Hepatocyte (in vitro differentiated cells): ENCODE measurements around the gene ELOA. TPM values are rescaled to one million over a fixed set of nuclear protein-coding genes. Genes with fewer than 3 reads are reported as not detected.

Experiments
- DNase-seq: peaks from one replicate; pipeline ENCODE4 v3.0.0-alpha.2; 2016; ENCODE audit warnings: low spot score
- H2AFZ ChIP-seq: fragments of 200-600 bp; sonication (generic); 2 replicates; pipeline ENCODE4 v1.6.0; 2016; ENCODE audit warnings: antibody characterized with exemption, mild to moderate bottlenecking
- H3K27ac ChIP-seq: fragments of 200-600 bp; sonication (generic); 2 replicates; pipeline ENCODE4 v1.5.1; 2016; ENCODE audit warnings: mild to moderate bottlenecking
- H3K27me3 ChIP-seq: fragments of 200-600 bp; sonication (generic); 2 replicates; pipeline ENCODE4 v1.6.1; 2016
- H3K36me3 ChIP-seq: fragments of 200-600 bp; sonication (generic); replicated peaks from 2 replicates; pipeline ENCODE4 v1.5.1; 2016; ENCODE audit warnings: low read depth; ENCODE audit not compliant: insufficient read depth
- H3K4me1 ChIP-seq: fragments of 200-600 bp; sonication (generic); 2 replicates; pipeline ENCODE4 v1.5.1; 2016; ENCODE audit warnings: mild to moderate bottlenecking, moderate library complexity; ENCODE audit not compliant: insufficient read depth
- H3K4me2 ChIP-seq: fragments of 200-600 bp; sonication (generic); 2 replicates; pipeline ENCODE4 v1.6.0; 2016
- H3K4me3 ChIP-seq: fragments of 200-600 bp; sonication (generic); 2 replicates; pipeline ENCODE4 v1.5.1; 2016; ENCODE audit warnings: mild to moderate bottlenecking
- H3K79me2 ChIP-seq: fragments of 200-600 bp; sonication (generic); 2 replicates; pipeline ENCODE4 v1.6.0; 2017; ENCODE audit warnings: mild to moderate bottlenecking
- H3K9me2 ChIP-seq: fragments of 200-600 bp; sonication (generic); replicated peaks from 2 replicates; pipeline ENCODE4 v1.6.0; 2017; ENCODE audit warnings: mild to moderate bottlenecking; ENCODE audit not compliant: insufficient read depth
- H3K9me3 ChIP-seq: fragments of 200-600 bp; sonication (generic); 2 replicates; pipeline ENCODE4 v1.5.1; 2016; ENCODE audit warnings: low read depth, mild to moderate bottlenecking
- H4K20me1 ChIP-seq: fragments of 200-600 bp; sonication (generic); 2 replicates; pipeline ENCODE4 v1.6.0; 2016; ENCODE audit warnings: mild to moderate bottlenecking; ENCODE audit not compliant: insufficient read depth, poor library complexity, severe bottlenecking
- EZH2 ChIP-seq: fragments of 200-600 bp; sonication (generic); IDR thresholded peaks from 2 replicates; pipeline ENCODE4 v1.6.1; 2016; ENCODE audit warnings: antibody characterized with exemption, mild to moderate bottlenecking, borderline replicate concordance
- EZH2phosphoT487 ChIP-seq: fragments of 200-600 bp; sonication (generic); IDR thresholded peaks from one replicate; pipeline ENCODE4 v1.6.1; 2018; ENCODE audit warnings: antibody characterized with exemption, mild to moderate bottlenecking, low read depth, moderate library complexity; ENCODE audit not compliant: unreplicated experiment, severe bottlenecking
- WGBS: methylation state at CpG from one replicate; pipeline ENCODE4 v1.1.6; 2016; ENCODE audit warnings: low lambda C conversion rate; ENCODE audit errors: missing lambda C conversion rate; 5-methylcytosine and 5-hydroxymethylcytosine counted together
- polyA plus RNA-seq: library from polyadenylated mRNA; unstranded; fragments of >200 nt; fragmentation: Nextera tagmentation; extraction: Ambion mirVana; gene quantifications from 2 replicates; pipeline ENCODE4 v1.2.1, GENCODE V29; 2016
- total RNA-seq: library from RNA; depleted of rRNA; stranded (reverse); fragments of >200 nt; gene quantifications from 2 replicates; pipeline ENCODE4 v1.2.3, GENCODE V29; 2014
- TF ChIP-seq, protein P1 (sequence below): fragments of 200-600 bp; sonication (generic); IDR thresholded peaks from 2 replicates; pipeline ENCODE4 v1.5.1; 2016; ENCODE audit warnings: antibody characterized with exemption, mild to moderate bottlenecking; ENCODE audit not compliant: poor library complexity

ELOA gene
- total and polyA plus RNA-seq, 2 experiments from 2014 or later: 25.6 to 26.0 TPM

DNA sequence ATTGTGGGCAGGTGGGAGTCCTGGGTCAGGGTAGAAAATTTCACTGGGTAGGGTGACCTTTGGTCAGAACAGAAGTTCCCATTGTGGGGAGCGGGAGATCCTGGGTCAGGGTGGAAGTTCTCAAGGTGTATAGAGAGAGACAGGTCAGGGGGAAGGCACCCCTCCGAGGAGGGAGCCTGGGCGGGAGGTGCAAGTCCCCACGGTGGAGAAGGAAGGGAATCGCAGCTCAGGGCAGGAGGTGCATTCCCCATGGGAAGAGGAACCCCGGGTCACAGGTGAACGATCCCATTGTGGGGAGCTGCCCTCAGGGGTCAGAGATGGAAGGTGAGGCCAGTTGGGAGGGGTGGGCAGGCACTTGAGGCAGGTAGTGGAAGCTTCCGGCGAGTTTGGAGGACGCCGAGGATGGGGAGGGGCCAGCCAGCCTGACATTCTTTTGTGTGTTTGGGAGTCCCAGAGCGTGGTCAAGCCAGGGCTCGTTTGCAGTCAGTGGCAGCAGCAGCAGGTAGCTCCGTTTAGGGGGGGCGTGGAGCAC lies 48.3 kb downstream of the ELOA start:
- H3K4me3 ChIP-seq: peak overlapping the region; percentile 61
- no peaks in the 10 kb centered on the region for H3K9me2 ChIP-seq
- TF ChIP-seq EZH2phosphoT487 (no peak), EZH2 (no peak)
- TF ChIP-seq, protein P1, sequence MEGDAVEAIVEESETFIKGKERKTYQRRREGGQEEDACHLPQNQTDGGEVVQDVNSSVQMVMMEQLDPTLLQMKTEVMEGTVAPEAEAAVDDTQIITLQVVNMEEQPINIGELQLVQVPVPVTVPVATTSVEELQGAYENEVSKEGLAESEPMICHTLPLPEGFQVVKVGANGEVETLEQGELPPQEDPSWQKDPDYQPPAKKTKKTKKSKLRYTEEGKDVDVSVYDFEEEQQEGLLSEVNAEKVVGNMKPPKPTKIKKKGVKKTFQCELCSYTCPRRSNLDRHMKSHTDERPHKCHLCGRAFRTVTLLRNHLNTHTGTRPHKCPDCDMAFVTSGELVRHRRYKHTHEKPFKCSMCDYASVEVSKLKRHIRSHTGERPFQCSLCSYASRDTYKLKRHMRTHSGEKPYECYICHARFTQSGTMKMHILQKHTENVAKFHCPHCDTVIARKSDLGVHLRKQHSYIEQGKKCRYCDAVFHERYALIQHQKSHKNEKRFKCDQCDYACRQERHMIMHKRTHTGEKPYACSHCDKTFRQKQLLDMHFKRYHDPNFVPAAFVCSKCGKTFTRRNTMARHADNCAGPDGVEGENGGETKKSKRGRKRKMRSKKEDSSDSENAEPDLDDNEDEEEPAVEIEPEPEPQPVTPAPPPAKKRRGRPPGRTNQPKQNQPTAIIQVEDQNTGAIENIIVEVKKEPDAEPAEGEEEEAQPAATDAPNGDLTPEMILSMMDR: no peak
- H2AFZ ChIP-seq: peak overlapping the region; percentile 5
- H3K27me3 ChIP-seq: no peaks in the 10 kb centered on the region
- DNase-seq: peak; percentile 49
- peak overlapping the region; percentile 72 for H3K27ac ChIP-seq
- H4K20me1 ChIP-seq: no peaks in the 10 kb centered on the region
- 3% methylated on average over 12 of the region's 15 CpGs for WGBS
- peaks cover 27% of the 10 kb centered on the region for H3K79me2 ChIP-seq
- H3K4me2 ChIP-seq: peak overlapping the region; percentile 82
- H3K9me3 ChIP-seq: no peaks in the 10 kb centered on the region
- H3K36me3 ChIP-seq: no peaks in the 10 kb centered on the region
- peaks cover 11% of the 10 kb centered on the region for H3K4me1 ChIP-seq

DNA sequence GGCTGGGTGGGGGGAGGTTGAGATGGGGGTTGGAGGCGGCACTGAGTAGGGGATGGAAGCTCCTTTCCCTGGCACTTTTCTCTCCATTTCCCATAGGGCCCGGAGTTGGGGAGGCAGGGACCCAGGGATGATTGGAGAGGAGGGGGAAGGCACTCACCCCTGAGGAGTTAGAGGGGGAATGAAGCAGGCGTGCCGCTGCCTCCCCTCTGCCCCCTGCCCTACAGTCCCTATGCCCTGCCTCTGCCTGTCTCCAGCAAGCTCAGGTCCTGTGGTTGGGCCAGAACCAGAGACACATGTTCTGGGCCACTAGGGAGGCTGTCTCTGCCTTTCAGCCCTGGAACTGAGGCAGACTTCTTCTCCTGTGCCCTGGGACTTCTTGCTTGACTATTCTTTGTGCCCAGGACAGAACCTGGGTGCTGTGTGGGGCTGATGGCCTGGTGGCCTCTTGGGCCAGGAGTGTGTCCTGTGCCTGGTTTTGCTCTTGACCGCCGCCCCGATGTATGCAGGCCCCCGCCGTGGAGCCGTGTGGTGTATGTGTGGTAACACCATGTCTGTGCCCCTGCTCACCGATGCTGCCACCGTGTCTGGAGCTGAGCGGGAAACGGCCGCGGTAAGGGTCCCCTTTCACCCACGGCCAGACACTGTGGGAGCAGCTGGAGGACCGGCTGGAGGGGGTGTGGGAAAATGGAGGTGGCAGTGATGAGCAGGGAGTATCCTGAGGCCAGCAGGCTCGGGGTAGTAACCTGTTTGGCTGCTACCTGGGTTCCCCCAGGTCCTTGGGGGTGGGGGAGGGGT lies 49.1 kb downstream of the ELOA start:
- Histone ChIP-seq H3K27me3 (no peaks in the 10 kb centered on the region), H3K4me2 (peak overlapping the region; percentile 82), H3K27ac (no peak overlapping the region), H2AFZ (no peak overlapping the region), H4K20me1 (no peaks in the 10 kb centered on the region), H3K79me2 (peaks cover 27% of the 10 kb centered on the region), H3K9me3 (no peaks in the 10 kb centered on the region), H3K9me2 (no peaks in the 10 kb centered on the region), H3K36me3 (no peaks in the 10 kb centered on the region), H3K4me1 (peaks cover 11% of the 10 kb centered on the region), H3K4me3 (peak overlapping the region; percentile 61)
- no peak for DNase-seq
- no peak for TF ChIP-seq EZH2phosphoT487
- WGBS: 81% methylated on average over 15 of the region's 19 CpGs

DNA sequence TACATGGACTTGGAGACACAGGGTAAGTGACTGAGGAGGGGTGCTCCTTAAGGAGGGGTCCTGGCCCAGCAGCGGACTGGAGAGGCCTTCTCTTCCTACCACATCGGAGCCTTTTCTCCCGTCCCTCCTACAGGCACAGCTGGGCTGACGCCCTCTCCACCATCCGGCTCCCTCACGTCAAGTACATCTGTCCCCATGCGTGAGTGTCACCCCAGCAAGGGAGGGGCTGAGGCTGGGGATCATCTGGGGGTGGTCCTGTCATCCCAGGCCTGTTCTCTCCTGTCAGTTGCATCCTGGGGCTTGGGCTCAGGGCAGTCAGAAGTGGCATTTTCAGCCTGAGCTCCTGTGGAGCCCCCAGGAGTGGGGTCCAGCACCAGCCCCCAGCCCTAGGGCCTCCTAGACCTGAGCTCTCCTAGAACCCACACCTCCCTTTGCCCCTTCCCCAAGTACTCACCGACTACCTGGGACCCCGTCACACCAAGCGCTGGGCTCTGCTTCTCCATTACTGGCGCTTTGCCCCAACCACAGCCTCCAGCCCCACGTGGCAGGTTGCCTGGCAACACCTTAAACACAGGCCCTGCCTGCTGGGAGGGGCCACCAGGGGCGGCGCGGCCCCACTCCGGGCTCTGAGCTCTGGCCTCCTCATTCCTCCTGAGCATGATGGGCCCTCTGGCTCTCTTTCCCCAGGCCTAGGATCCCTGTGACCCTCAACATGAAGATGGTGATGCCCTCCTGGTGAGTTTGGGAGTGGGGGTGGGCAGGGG lies 49.9 kb downstream of the ELOA start:
- Histone ChIP-seq H3K9me3 (no peaks in the 10 kb centered on the region), H2AFZ (no peak overlapping the region), H3K4me2 (peak overlapping the region; percentile 82), H3K9me2 (no peaks in the 10 kb centered on the region), H3K79me2 (peaks cover 27% of the 10 kb centered on the region), H3K4me3 (no peak overlapping the region), H3K4me1 (peaks cover 11% of the 10 kb centered on the region), H3K27me3 (no peaks in the 10 kb centered on the region), H3K36me3 (no peaks in the 10 kb centered on the region), H4K20me1 (no peaks in the 10 kb centered on the region), H3K27ac (no peak overlapping the region)
- 87% methylated on average over 16 of the region's 16 CpGs for WGBS
- TF ChIP-seq EZH2: no peak
- TF ChIP-seq EZH2phosphoT487: no peak
- TF ChIP-seq, protein P1: no peak
- DNase-seq: peak; percentile 59
